ENCODE measurements around the gene KHDC4. TPM values are rescaled to one million over a fixed set of nuclear protein-coding genes. Genes with fewer than 3 reads are reported as not detected.
A peak's percentile ranks its signal among the peaks of the same experiment; 100 is the strongest.

KHDC4 gene
- total and polyA plus RNA-seq, 9 of the 15 experiments (the other 6 are each of a cell fraction or from before 2014, with no cell fraction given): 12.1 to 185 (median 65.6) TPM

GRCh38 chr1:155934097-155934935 lies at the start of gene KHDC4 (continued):
- no peak for TF ChIP-seq GATAD2A (IDR thresholded peaks at IDR 0.05)
- peak; percentile 65 for TF ChIP-seq MYBL2 (IDR thresholded peaks at IDR 0.05; ENCODE audit: low read depth)
- TF ChIP-seq MYBL2 (CRISPR knock-in tag; IDR thresholded peaks at IDR 0.05; ENCODE audit: borderline replicate concordance): no peak
- no peak for TF ChIP-seq ZNF780A (CRISPR knock-in tag; IDR thresholded peaks at IDR 0.05)
- peak in 1 of 2 experiments; percentile 54; a peak in 1 of 4 replicates for TF ChIP-seq FOXA3 (CRISPR knock-in tag; conservative IDR thresholded peaks at IDR 0.05 in 1 of 2, IDR thresholded peaks at IDR 0.05 in 1 of 2)
- peak; percentile 98 for TF ChIP-seq RBFOX2 (IDR thresholded peaks at IDR 0.05; ENCODE audit: low read depth, low read length)
- TF ChIP-seq LEF1 (IDR thresholded peaks at IDR 0.05): 0 out of 2 replicates have a peak, but pooled peaks have one; percentile 34
- TF ChIP-seq HMGN3 (IDR thresholded peaks at IDR 0.05; ENCODE audit: borderline replicate concordance, extremely low read depth, insufficient read length, low read depth, low read length): no peak
- TF ChIP-seq, protein P1, sequence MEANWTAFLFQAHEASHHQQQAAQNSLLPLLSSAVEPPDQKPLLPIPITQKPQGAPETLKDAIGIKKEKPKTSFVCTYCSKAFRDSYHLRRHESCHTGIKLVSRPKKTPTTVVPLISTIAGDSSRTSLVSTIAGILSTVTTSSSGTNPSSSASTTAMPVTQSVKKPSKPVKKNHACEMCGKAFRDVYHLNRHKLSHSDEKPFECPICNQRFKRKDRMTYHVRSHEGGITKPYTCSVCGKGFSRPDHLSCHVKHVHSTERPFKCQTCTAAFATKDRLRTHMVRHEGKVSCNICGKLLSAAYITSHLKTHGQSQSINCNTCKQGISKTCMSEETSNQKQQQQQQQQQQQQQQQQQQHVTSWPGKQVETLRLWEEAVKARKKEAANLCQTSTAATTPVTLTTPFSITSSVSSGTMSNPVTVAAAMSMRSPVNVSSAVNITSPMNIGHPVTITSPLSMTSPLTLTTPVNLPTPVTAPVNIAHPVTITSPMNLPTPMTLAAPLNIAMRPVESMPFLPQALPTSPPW (CRISPR knock-in tag; IDR thresholded peaks at IDR 0.05): peak; percentile 37; the same call in 1 of the 2 replicates
- TF ChIP-seq ZBTB26 (CRISPR knock-in tag; IDR thresholded peaks at IDR 0.05): no peak
- no peak for TF ChIP-seq ATF3 (IDR thresholded peaks at IDR 0.05)
- 0 out of 2 replicates have a peak, but pooled peaks have one; percentile 39 for TF ChIP-seq ATF3 (CRISPR knock-in tag; conservative IDR thresholded peaks at IDR 0.05)
- no peak for TF ChIP-seq STAT6 (CRISPR knock-in tag; IDR thresholded peaks at IDR 0.05)
- no peak for TF ChIP-seq SRSF7 (optimal IDR thresholded peaks at IDR 0.05; ENCODE audit: low read depth, low read length)
- no peak; the same call in 1 of the 2 replicates for TF ChIP-seq CTBP1 (IDR thresholded peaks at IDR 0.05; ENCODE audit: borderline replicate concordance)
- no peak for TF ChIP-seq BCL6 (CRISPR knock-in tag; IDR thresholded peaks at IDR 0.05)
- TF ChIP-seq THRAP3 (IDR thresholded peaks at IDR 0.05; ENCODE audit: borderline replicate concordance): 0 out of 2 replicates have a peak, but pooled peaks have one; percentile 24

All from K562 (cell line).